SKM-1 (cell line): ENCODE measurements around the gene TRIM44.
A peak's percentile ranks its signal among the peaks of the same experiment; 100 is the strongest.
"Not testable (repeated sequence)": the region's sequence is repeated elsewhere in the genome, so short reads cannot be mapped to it uniquely, and the experiment has no call there.

Experiments used
- DNase-seq: peaks from one replicate; lab custom pipeline; 2025; ENCODE audit not compliant: unreplicated experiment; lab: John Stamatoyannopoulos, UW

The TRIM44 gene

GRCh38 chr11:35810045-35810645, 147.6 kb downstream of the TRIM44 start:
- DNase-seq = no peak

- DNase-seq = peak; percentile 62
These were observed 149.2 kb downstream of the TRIM44 start for GRCh38 chr11:35811783-35812182.

GRCh38 chr11:35812828-35813227, 150.3 kb downstream of the TRIM44 start:
- DNase-seq = no peak

GRCh38 chr11:35814081-35814695, 151.6 kb downstream of the TRIM44 start:
- no peak for DNase-seq

GRCh38 chr11:35814720-35815305, 152.2 kb downstream of the TRIM44 start:
- DNase-seq = no peak

GRCh38 chr11:35815556-35816315, 153.2 kb downstream of the TRIM44 start:
- no peak for DNase-seq

- DNase-seq = no peak
These were observed 158.0 kb downstream of the TRIM44 start for GRCh38 chr11:35820614-35821013.

- no peak for DNase-seq
These were observed 160.4 kb downstream of the TRIM44 start for GRCh38 chr11:35822815-35823495.

- no peak for DNase-seq
These were observed 161.2 kb downstream of the TRIM44 start for GRCh38 chr11:35823742-35824298.

- no peak for DNase-seq
These were observed 162.8 kb downstream of the TRIM44 start for GRCh38 chr11:35825386-35825785.

- DNase-seq = no peak
These were observed 163.4 kb downstream of the TRIM44 start for GRCh38 chr11:35826006-35826405.

GRCh38 chr11:35826949-35827348, 164.4 kb downstream of the TRIM44 start:
- no peak for DNase-seq

GRCh38 chr11:35836205-35836604, 173.6 kb downstream of the TRIM44 start:
- no peak for DNase-seq

GRCh38 chr11:35838071-35838470, 175.5 kb downstream of the TRIM44 start:
- DNase-seq = no peak

GRCh38 chr11:35838697-35839367, 176.3 kb downstream of the TRIM44 start:
- not testable (repeated sequence) for DNase-seq

GRCh38 chr11:35839368-35840161, 177.0 kb downstream of the TRIM44 start:
- DNase-seq = no peak

GRCh38 chr11:35841733-35842132, 179.2 kb downstream of the TRIM44 start:
- no peak for DNase-seq

GRCh38 chr11:35842958-35843357, 180.4 kb downstream of the TRIM44 start:
- DNase-seq = no peak

GRCh38 chr11:35844579-35844978, 182.0 kb downstream of the TRIM44 start:
- no peak for DNase-seq

- no peak for DNase-seq
These were observed 183.3 kb downstream of the TRIM44 start for GRCh38 chr11:35845860-35846259.
